Activated CD4-positive, alpha-beta T cell treated with anti-CD3 and anti-CD28 coated beads, Interleukin-2, Interleukin-4, amounts not matched to agents 100 ng/mL and 50 ng/mL, durations not matched to agents 16 hours and 8 hours (primary cell): Measurements from ENCODE around the gene TOP1.
"Not testable (repeated sequence)": the region's sequence is repeated elsewhere in the genome, so short reads cannot be mapped to it uniquely, and the experiment has no call there.

Source experiments
- DNase-seq: peaks from one replicate; pipeline ENCODE4 v3.0.0-alpha.2; 2020; ENCODE audit warnings: low spot score

TOP1 gene

DNA sequence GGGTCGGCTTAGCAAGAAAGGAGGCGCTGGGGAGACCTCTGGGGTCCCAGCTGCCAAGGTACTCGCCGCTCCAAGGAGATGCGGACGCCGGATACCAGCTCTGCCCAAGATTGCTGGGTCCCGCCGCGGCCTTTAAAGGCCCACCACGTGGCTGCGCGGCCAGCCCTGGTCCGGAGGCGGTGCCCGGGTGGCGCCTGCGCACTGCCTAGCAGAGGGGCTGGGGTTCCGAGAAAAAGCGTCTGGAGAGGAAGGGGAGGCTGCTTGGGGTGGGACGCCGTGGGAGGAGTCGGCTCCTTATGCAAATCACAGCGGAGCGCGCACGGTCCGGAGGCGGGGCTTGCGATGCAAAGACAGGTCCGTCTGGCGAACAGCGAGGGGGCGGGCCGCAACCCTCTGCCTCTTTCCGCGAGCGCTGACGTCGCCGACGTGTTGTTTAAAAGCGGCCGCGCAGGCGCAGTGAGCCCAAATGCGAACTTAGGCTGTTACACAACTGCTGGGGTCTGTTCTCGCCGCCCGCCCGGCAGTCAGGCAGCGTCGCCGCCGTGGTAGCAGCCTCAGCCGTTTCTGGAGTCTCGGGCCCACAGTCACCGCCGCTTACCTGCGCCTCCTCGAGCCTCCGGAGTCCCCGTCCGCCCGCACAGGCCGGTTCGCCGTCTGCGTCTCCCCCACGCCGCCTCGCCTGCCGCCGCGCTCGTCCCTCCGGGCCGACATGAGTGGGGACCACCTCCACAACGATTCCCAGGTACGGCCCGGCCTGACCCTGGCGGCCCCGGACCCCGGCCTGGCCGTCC lies at the start of gene TOP1:
TOP1 (plus strand) TSS at position 464 of the 791 bp plus-strand sequence; CDS start at position 710, 246 bp downstream.
- peak; percentile 100 for DNase-seq

- no peak for DNase-seq
These were observed 49.4 kb upstream of the TOP1 start for GRCh38 chr20:40979247-40979646.

GRCh38 chr20:40980106-40980827 lies 48.4 kb upstream of the TOP1 start:
- no peak for DNase-seq

DNA sequence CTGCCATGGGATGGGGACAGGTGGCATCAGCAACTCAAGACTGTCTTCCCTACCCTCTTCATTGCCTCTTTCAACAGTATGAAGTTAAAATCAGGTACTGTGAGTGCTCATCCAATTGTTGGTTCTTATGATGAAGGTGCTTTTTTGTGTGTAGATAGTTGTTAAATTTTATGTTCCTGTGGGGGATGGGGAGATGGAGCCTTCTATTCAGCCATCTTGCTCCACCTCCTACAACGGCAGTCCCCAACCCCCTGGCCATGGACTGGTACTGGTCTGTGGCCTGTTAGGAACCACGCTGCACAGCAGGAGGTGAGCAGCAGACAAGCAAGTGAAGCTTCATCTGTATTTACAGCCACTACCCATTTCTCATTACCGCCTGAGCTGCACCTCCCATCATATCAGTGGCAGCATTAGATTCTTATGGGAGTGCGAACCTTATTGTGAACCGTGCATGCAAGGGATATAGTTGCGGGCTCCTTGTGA lies 47.8 kb upstream of the TOP1 start:
- no peak for DNase-seq

- DNase-seq = no peak
These were observed 46.0 kb upstream of the TOP1 start for GRCh38 chr20:40982415-40983145.

DNA sequence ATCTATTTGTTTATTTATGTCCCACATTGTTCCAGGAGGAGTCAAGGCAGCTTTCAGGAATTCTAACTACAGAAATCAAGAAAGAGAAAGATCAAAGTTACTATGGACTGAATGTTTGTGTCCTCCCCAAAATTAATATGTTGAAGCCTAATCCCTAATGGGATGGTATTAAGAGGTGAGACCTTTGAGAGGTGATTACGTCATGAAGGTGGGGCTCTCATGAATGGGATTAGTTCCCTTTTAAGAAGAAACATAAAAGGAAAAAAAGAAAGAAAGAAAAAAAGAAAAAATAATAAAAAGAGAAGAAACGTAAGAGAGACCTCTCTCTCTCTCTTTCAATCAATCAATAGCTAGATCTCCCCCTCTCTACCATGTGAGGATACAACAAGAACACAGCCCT lies 44.7 kb upstream of the TOP1 start:
- DNase-seq = no peak

DNA sequence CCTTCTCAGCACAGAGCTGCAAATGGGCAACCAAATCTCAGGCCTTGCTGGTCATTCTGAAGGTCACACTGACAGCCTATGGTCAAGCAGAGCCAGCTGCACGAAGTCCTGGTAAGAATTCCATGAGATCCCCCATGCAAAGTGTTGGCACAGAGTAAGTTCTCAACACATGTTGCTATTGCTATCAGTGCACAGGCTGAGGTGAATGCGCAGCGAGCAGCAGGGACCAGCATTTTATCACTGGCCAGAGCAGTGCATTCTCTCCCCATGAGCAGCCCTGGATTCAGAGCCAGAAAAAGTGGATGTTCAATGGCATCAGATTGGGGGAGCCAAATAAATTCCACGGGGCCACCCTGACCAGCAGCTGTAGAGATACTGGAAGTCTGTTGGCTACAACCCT lies 44.1 kb upstream of the TOP1 start:
- no peak for DNase-seq

DNA sequence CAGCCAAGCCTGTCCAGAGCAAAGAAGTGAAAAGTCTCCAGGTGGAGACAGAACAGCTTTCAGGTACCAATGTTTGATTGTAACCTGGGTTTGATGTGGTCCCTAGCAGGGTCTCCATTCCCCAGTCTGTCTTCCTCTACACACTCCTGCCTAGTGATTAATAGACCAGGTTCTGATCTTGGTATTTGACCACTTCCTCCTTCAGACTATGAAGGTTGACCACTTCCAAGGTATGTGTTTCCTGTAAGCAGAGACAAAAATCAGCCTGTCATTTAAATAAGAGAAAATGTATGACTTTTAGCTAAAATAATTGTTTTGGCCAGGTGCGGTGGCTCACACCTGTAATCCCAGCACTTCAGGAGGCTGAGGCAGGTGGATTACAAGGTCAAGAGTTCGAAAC lies 41.8 kb upstream of the TOP1 start:
- DNase-seq = peak; percentile 27

GRCh38 chr20:40990542-40991120 lies 38.0 kb upstream of the TOP1 start:
- peak; percentile 79 for DNase-seq

DNA sequence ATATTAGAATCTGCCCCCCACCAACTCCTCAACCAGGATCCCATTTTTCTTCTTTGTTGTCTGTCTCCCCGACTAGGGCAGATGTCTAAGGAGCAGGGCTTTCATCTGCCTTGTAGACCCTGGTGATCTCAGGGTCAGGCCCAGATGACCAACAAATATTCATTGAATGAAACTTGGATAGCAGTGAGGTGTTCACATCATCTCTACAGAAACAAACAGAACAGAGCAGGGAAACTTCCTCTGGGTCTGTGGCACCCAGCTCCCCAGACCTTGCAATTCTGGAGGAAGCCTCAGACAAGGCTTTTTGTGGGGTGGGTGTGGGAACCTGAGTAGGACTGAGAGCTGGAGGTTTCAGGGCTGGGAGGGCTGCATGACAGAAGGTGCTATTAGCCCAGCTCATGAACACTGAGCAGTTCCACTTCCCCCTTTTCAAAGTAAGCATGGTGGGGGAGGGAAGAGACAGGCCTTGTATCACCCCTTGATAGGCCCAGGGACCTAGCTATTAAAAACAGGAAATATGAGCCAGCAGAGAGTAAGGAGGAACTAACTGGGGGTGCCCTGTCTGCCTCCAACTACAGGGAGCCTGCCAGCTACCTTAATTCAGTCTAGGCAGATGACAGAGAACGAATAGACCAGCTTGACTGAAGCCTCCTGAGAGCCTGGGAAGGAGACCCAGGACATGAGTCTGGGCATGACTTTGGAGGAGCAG lies 37.3 kb upstream of the TOP1 start:
- no peak for DNase-seq

GRCh38 chr20:40992349-40993113 lies 36.1 kb upstream of the TOP1 start:
- DNase-seq = no peak

- DNase-seq = no peak
These were observed 34.7 kb upstream of the TOP1 start for GRCh38 chr20:40993794-40994540.

DNA sequence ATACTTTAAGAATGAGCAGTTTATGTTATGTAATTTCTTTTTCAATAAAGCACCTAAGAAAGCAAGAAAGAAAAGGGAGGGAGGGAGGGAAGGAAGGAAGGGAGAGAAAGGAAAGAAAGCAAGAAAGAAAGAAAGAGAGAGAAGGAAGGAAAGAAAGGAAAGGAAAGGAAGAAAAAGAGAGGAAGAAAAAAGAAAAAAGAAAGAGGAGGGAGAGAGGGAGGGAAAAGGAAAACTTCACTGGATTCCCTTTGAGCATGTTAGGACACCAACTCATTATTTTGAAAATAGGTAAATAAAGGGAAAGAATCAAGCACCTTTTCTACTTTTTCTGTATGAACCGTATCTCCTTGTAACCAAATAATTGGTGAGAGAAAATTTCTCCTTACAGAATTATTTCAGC lies 32.3 kb upstream of the TOP1 start:
- DNase-seq = no peak

- DNase-seq = no peak
These were observed 31.5 kb upstream of the TOP1 start for GRCh38 chr20:40997116-40997515.

GRCh38 chr20:40999841-41000240 lies 28.8 kb upstream of the TOP1 start:
- DNase-seq = no peak

DNA sequence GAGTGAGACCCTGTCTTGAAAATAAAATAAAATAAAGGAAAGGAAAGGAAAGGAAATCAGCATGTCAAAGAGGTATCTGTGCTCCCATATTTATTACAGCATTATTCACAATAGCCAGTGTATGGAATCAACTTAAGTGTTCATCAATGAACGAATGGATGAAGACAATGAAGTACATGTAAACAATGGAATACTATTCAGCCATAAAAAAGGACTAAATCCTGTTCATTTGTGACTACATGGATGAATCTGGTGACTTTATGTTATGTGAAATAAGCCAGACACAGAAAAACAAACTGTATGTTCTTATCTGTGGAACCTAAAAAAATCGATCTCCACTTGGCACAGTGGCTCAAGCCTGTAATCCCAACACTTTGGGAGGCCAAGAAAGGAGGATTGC lies 28.0 kb upstream of the TOP1 start:
- no peak for DNase-seq

DNA sequence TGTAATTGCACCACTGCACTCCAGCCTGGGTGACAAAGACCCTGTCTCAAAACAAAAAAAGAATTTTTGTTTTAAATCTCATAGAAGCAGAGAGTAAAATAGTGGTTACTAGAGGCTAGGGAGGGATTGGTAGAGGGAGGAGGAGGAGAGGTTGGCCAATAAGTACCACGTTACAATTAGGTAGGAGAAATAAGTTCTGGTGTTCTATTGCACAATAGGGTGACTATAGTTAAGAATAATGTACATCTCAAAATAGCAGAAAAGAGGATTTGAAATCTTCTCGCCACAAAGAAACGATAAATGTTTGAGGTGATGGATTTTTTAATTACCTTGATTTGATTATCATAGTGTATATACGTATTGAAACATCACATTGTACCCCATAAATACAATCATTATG lies 27.1 kb upstream of the TOP1 start:
- DNase-seq = no peak

- no peak for DNase-seq
These were observed 25.8 kb upstream of the TOP1 start for GRCh38 chr20:41002842-41003142.

GRCh38 chr20:41003143-41003935 lies 25.3 kb upstream of the TOP1 start:
- DNase-seq = peak; percentile 88

DNA sequence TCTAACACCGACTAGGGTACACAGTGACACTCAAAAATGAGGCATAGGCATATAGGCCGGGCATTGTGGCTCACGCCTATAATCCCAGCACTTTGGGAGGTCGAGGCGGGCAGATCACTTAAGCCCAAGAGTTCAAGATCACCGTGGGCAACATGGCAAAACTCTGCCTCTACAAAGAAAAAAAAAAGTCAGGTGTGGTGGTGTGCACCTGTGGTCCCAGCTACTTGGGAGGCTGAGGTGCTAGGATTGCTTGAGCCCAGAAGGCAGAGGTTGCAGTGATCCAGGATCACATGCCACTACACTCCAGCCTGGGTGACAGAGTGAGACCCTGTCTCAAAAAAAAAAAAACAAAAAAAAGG lies 24.7 kb upstream of the TOP1 start:
- not testable (repeated sequence) for DNase-seq
